HFFc6 (cell line): ENCODE data around the gene PDK1. TPM values are rescaled to one million over a fixed set of nuclear protein-coding genes. Genes with fewer than 3 reads are reported as not detected.
A peak's percentile ranks its signal among the peaks of the same experiment; 100 is the strongest.

ENCODE experiments used
- DNase-seq: peaks from one replicate; pipeline ENCODE4 v3.0.0-alpha.2; 2018
- H3K27ac Mint-ChIP-seq: 2 replicates; pipeline ENCODE4 v1.8.0; 2020; ENCODE audit warnings: mild to moderate bottlenecking, mixed read lengths
- H3K27me3 Mint-ChIP-seq: 2 replicates; pipeline ENCODE4 v1.8.0; 2021; ENCODE audit warnings: mild to moderate bottlenecking, moderate library complexity, mixed read lengths; ENCODE audit not compliant: insufficient read depth
- H3K36me3 Mint-ChIP-seq: 2 replicates; pipeline ENCODE4 v1.8.0; 2021; ENCODE audit warnings: low read depth, mixed read lengths
- H3K4me1 Mint-ChIP-seq: 2 replicates; pipeline ENCODE4 v1.8.0; 2020; ENCODE audit warnings: low read depth, mixed read lengths
- H3K4me3 Mint-ChIP-seq: 2 replicates; pipeline ENCODE4 v1.8.0; 2020; ENCODE audit warnings: mild to moderate bottlenecking, moderate library complexity, mixed read lengths
- H3K9me3 Mint-ChIP-seq: 2 replicates; pipeline ENCODE4 v1.8.0; 2020; ENCODE audit warnings: mild to moderate bottlenecking, mixed read lengths
- CTCF ChIP-seq: fragments of 200-600 bp; sonication (generic); IDR thresholded peaks from 2 replicates; pipeline ENCODE4 v1.5.0; 2021; ENCODE audit warnings: antibody characterized with exemption, mild to moderate bottlenecking
- total RNA-seq, 6 experiments: library from RNA; stranded (reverse); fragmentation: NEBNext Ultra II Directional; extraction: Animal tissue kit (Norgen Biotek cat#: 25700); gene quantifications; 2 replicates in 1 of 6; 3 replicates in 5 of 6; pipeline ENCODE4 v1.2.3, GENCODE V29; 2021

PDK1 gene
- total RNA-seq, 6 experiments from 2014 or later: 14.5 to 18.6 (median 17.2) TPM

GRCh38 chr2:172630181-172630580 is 74.3 kb downstream of the PDK1 start:
- H3K4me3 Mint-ChIP-seq: no peak overlapping the region
- no peak for DNase-seq
- H3K27ac Mint-ChIP-seq: no peak overlapping the region
- no peak for TF ChIP-seq CTCF
- H3K36me3 Mint-ChIP-seq: peaks cover 16% of the 10 kb centered on the region; the same call in 1 of the 2 replicates
- H3K4me1 Mint-ChIP-seq: peaks cover 9% of the 10 kb centered on the region
- H3K9me3 Mint-ChIP-seq: no peaks in the 10 kb centered on the region; the same call in 1 of the 2 replicates
- H3K27me3 Mint-ChIP-seq: no peaks in the 10 kb centered on the region; the same call in 1 of the 2 replicates

GRCh38 chr2:172634477-172634876 is 78.6 kb downstream of the PDK1 start:
- no peak for TF ChIP-seq CTCF
- no peak overlapping the region for H3K4me3 Mint-ChIP-seq
- peaks cover 2% of the 10 kb centered on the region; the same call in 1 of the 2 replicates for H3K27me3 Mint-ChIP-seq
- H3K9me3 Mint-ChIP-seq: no peaks in the 10 kb centered on the region
- peaks cover 12% of the 10 kb centered on the region for H3K4me1 Mint-ChIP-seq
- DNase-seq: no peak
- peaks cover 5% of the 10 kb centered on the region; the same call in 1 of the 2 replicates for H3K36me3 Mint-ChIP-seq
- no peak overlapping the region for H3K27ac Mint-ChIP-seq

- Mint-ChIP-seq H3K9me3 (no peaks in the 10 kb centered on the region), H3K27ac (no peak overlapping the region), H3K27me3 (peaks cover 2% of the 10 kb centered on the region; the same call in 1 of the 2 replicates), H3K4me3 (no peak overlapping the region), H3K4me1 (peaks cover 23% of the 10 kb centered on the region), H3K36me3 (no peaks in the 10 kb centered on the region)
- no peak for DNase-seq
- no peak for TF ChIP-seq CTCF
Measured at GRCh38 chr2:172635548-172635947, 79.7 kb downstream of the PDK1 start.

- Mint-ChIP-seq H3K36me3 (peaks cover 6% of the 10 kb centered on the region; the same call in 1 of the 2 replicates), H3K9me3 (no peaks in the 10 kb centered on the region), H3K4me1 (peaks cover 58% of the 10 kb centered on the region), H3K27me3 (peaks cover 2% of the 10 kb centered on the region; the same call in 1 of the 2 replicates), H3K4me3 (no peak overlapping the region), H3K27ac (peak overlapping the region; percentile 97)
- DNase-seq: no peak
- TF ChIP-seq CTCF: no peak
Measured at GRCh38 chr2:172639256-172639655, 83.4 kb downstream of the PDK1 start.

- Mint-ChIP-seq H3K27me3 (peaks cover 2% of the 10 kb centered on the region; the same call in 1 of the 2 replicates), H3K4me3 (peak overlapping the region; percentile 1; the same call in 1 of the 2 replicates), H3K36me3 (peaks cover 6% of the 10 kb centered on the region; the same call in 1 of the 2 replicates), H3K27ac (peak overlapping the region; percentile 97), H3K9me3 (no peaks in the 10 kb centered on the region), H3K4me1 (peaks cover 64% of the 10 kb centered on the region)
- DNase-seq: peak; percentile 87
- TF ChIP-seq CTCF: no peak
Measured at GRCh38 chr2:172639823-172640222, 83.9 kb downstream of the PDK1 start.
